ENCODE measurements around the gene GLYATL1. TPM values are rescaled to one million over a fixed set of nuclear protein-coding genes. Genes with fewer than 3 reads are reported as not detected.

Gene GLYATL1
- total and polyA plus RNA-seq, 2 of the 13 experiments (the other 11 are each of a cell fraction or from before 2014, with no cell fraction given): 0.17 TPM; not detected in 1

DNA sequence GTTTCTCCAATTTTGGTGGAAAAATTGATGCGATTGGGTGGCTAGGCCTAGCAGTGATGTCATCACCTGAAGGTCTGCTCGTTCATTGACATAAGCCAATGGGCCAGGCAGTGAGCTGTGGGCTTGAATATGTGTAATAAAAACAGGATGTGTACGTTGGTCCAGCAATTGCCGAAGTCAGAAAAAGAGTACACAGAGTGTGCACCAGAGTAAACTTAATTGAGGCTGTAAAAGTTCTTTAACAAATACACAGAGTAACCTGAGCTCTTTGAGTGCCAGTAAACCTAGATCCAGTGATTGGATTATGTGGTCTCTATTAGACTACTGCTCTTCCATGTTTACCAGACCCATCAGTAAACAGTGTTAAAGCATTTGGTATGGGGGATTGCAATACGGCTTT is 13.0 kb upstream of the GLYATL1 start (continued):
- peak; percentile 64 for TF ChIP-seq NR2F6 (IDR thresholded peaks at IDR 0.05)
- no peak for TF ChIP-seq NR2F6 (CRISPR knock-in tag; IDR thresholded peaks at IDR 0.05)
- TF ChIP-seq ZNF101 (CRISPR knock-in tag; IDR thresholded peaks at IDR 0.05; ENCODE audit: borderline replicate concordance, low read depth): no peak
- TF ChIP-seq SP140L (CRISPR knock-in tag; IDR thresholded peaks at IDR 0.05; ENCODE audit: borderline replicate concordance): no peak
- TF ChIP-seq ZNF160 (CRISPR knock-in tag; IDR thresholded peaks at IDR 0.05): no peak
- no peak for TF ChIP-seq MAF1 (CRISPR knock-in tag; IDR thresholded peaks at IDR 0.05; ENCODE audit: borderline replicate concordance)
- TF ChIP-seq ZNF296 (CRISPR knock-in tag; conservative IDR thresholded peaks at IDR 0.05): no peak
- 0 out of 2 replicates have a peak, but pooled peaks have one; percentile 23 for TF ChIP-seq REPIN1 (CRISPR knock-in tag; IDR thresholded peaks at IDR 0.05; ENCODE audit: borderline replicate concordance, low read depth)
- TF ChIP-seq, protein P1, sequence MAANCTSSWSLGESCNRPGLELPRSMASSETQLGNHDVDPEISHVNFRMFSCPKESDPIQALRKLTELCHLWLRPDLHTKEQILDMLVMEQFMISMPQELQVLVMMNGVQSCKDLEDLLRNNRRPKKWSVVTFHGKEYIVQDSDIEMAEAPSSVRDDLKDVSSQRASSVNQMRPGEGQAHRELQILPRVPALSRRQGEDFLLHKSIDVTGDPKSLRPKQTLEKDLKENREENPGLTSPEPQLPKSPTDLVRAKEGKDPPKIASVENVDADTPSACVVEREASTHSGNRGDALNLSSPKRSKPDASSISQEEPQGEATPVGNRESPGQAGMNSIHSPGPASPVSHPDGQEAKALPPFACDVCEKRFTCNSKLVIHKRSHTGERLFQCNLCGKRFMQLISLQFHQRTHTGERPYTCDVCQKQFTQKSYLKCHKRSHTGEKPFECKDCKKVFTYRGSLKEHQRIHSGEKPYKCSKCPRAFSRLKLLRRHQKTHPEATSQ (CRISPR knock-in tag; IDR thresholded peaks at IDR 0.05; ENCODE audit: borderline replicate concordance): no peak
- TF ChIP-seq CCAR2 (optimal IDR thresholded peaks at IDR 0.05; ENCODE audit: low read depth, low read length): no peak
- TF ChIP-seq HOXD1 (CRISPR knock-in tag; IDR thresholded peaks at IDR 0.05): no peak
- TF ChIP-seq, protein P2, sequence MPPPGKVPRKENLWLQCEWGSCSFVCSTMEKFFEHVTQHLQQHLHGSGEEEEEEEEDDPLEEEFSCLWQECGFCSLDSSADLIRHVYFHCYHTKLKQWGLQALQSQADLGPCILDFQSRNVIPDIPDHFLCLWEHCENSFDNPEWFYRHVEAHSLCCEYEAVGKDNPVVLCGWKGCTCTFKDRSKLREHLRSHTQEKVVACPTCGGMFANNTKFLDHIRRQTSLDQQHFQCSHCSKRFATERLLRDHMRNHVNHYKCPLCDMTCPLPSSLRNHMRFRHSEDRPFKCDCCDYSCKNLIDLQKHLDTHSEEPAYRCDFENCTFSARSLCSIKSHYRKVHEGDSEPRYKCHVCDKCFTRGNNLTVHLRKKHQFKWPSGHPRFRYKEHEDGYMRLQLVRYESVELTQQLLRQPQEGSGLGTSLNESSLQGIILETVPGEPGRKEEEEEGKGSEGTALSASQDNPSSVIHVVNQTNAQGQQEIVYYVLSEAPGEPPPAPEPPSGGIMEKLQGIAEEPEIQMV (CRISPR knock-in tag; IDR thresholded peaks at IDR 0.05; ENCODE audit: low read depth): no peak
- TF ChIP-seq, protein P3, sequence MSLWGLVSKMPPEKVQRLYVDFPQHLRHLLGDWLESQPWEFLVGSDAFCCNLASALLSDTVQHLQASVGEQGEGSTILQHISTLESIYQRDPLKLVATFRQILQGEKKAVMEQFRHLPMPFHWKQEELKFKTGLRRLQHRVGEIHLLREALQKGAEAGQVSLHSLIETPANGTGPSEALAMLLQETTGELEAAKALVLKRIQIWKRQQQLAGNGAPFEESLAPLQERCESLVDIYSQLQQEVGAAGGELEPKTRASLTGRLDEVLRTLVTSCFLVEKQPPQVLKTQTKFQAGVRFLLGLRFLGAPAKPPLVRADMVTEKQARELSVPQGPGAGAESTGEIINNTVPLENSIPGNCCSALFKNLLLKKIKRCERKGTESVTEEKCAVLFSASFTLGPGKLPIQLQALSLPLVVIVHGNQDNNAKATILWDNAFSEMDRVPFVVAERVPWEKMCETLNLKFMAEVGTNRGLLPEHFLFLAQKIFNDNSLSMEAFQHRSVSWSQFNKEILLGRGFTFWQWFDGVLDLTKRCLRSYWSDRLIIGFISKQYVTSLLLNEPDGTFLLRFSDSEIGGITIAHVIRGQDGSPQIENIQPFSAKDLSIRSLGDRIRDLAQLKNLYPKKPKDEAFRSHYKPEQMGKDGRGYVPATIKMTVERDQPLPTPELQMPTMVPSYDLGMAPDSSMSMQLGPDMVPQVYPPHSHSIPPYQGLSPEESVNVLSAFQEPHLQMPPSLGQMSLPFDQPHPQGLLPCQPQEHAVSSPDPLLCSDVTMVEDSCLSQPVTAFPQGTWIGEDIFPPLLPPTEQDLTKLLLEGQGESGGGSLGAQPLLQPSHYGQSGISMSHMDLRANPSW (CRISPR knock-in tag; IDR thresholded peaks at IDR 0.05; ENCODE audit: borderline replicate concordance): no peak
- peak; percentile 88 for TF ChIP-seq TCF7 (IDR thresholded peaks at IDR 0.05; ENCODE audit: low read depth)
- TF ChIP-seq, protein P4, sequence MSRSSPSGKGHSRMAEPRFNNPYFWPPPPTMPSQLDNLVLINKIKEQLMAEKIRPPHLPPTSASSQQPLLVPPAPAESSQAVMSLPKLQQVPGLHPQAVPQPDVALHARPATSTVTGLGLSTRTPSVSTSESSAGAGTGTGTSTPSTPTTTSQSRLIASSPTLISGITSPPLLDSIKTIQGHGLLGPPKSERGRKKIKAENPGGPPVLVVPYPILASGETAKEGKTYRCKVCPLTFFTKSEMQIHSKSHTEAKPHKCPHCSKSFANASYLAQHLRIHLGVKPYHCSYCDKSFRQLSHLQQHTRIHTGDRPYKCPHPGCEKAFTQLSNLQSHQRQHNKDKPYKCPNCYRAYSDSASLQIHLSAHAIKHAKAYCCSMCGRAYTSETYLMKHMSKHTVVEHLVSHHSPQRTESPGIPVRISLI (CRISPR knock-in tag; IDR thresholded peaks at IDR 0.05; ENCODE audit: borderline replicate concordance): no peak
- TF ChIP-seq, protein P5, sequence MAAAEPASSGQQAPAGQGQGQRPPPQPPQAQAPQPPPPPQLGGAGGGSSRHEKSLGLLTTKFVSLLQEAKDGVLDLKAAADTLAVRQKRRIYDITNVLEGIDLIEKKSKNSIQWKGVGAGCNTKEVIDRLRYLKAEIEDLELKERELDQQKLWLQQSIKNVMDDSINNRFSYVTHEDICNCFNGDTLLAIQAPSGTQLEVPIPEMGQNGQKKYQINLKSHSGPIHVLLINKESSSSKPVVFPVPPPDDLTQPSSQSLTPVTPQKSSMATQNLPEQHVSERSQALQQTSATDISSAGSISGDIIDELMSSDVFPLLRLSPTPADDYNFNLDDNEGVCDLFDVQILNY (CRISPR knock-in tag; conservative IDR thresholded peaks at IDR 0.05): no peak
- no peak for TF ChIP-seq MEIS1 (CRISPR knock-in tag; IDR thresholded peaks at IDR 0.05; ENCODE audit: borderline replicate concordance)
- no peak for TF ChIP-seq ZNF790 (CRISPR knock-in tag; IDR thresholded peaks at IDR 0.05; ENCODE audit: borderline replicate concordance)
- TF ChIP-seq YEATS4 (CRISPR knock-in tag; IDR thresholded peaks at IDR 0.05; ENCODE audit: borderline replicate concordance): no peak
